B cell (primary cell): ENCODE results near the gene KTN1.

ENCODE experiments used
- CTCF ChIP-seq: fragments of 200-600 bp; IDR thresholded peaks from one replicate; pipeline ENCODE4 v1.8.0; 2022; ENCODE audit warnings: antibody characterized with exemption, mild to moderate bottlenecking
- EZH2 ChIP-seq: IDR thresholded peaks from 2 replicates; pipeline ENCODE4 v1.6.1; 2012; ENCODE audit warnings: borderline replicate concordance, low read depth, mild to moderate bottlenecking, moderate library complexity, low read length; ENCODE audit not compliant: insufficient read depth, poor library complexity, severe bottlenecking

- TF ChIP-seq CTCF (no peak), EZH2 (no peak)
Measured at GRCh38 chr14:55536204-55536708, 43.8 kb upstream of the KTN1 start.
